ENCODE results near the gene GMNN. TPM values are rescaled to one million over a fixed set of nuclear protein-coding genes. Genes with fewer than 3 reads are reported as not detected.

GMNN gene
- total RNA-seq, 1 donor from 2014 or later: 71.0 TPM

DNA sequence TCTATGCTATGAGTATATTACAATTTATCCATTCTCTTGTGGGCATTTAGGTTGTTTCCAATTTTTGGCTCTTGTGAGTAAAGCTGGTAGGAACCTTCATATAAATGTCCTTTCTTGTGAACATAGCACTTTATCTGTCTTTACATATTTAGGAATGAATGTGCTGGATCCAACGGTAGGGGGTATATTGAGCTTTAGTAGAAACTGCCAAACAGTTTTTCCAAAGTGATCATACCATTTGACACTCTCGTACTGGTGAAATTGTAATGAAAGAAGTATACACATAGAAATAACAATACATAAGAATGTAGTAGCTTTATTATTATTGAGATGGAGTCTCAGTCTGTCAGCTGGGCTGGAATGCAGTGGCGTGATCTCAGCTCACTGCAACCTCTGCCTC lies 54.9 kb downstream of the GMNN start:
- intact Hi-C loops (cut with micrococcal nuclease): no loop called here
- H3K36me3 Mint-ChIP-seq (ENCODE audit: low read depth): peaks cover 72% of the 10 kb centered on the region

GRCh38 chr6:24831771-24832716 lies 57.3 kb downstream of the GMNN start:
- Mint-ChIP-seq H3K4me1 (peaks cover 12% of the 10 kb centered on the region), H3K27me3 (no peaks in the 10 kb centered on the region), H3K27ac (no peak overlapping the region), H3K36me3 (ENCODE audit: low read depth) (peaks cover 78% of the 10 kb centered on the region), H3K4me3 (no peak overlapping the region), H3K9me3 (no peaks in the 10 kb centered on the region)
- DNase-seq: no peak
- intact Hi-C loops (cut with micrococcal nuclease): no loop called here

More for the DNA sequence above, 54.9 kb downstream of the GMNN start:
- H3K27me3 Mint-ChIP-seq: no peaks in the 10 kb centered on the region
- no peaks in the 10 kb centered on the region for H3K9me3 Mint-ChIP-seq
- H3K4me1 Mint-ChIP-seq: peaks cover 10% of the 10 kb centered on the region
- no peak overlapping the region for H3K4me3 Mint-ChIP-seq
- no peak for DNase-seq
- no peak overlapping the region for H3K27ac Mint-ChIP-seq

DNA sequence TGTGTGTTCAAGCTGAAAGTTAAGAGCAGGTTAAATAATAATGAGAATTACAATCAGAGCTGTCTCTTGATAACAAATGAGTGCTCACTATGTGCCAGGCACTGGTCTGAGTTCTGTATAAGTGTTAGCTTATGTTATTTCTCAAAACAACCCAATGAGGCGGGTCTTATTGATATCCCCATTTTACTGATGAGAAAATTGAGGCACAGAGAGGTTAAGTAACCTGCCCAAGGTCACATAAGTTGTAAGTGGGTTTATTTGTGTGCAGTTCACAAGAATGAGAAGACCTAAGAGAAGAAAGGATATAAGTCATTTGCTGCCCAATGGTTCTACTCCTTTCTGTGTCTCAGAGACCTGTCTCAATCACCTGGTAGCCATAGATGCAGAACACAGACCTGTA lies 58.1 kb downstream of the GMNN start:
- DNase-seq: no peak
- intact Hi-C loops (cut with micrococcal nuclease): no loop called here
- no peaks in the 10 kb centered on the region for H3K27me3 Mint-ChIP-seq
- peak overlapping the region; percentile 20 for H3K27ac Mint-ChIP-seq
- no peaks in the 10 kb centered on the region for H3K9me3 Mint-ChIP-seq
- no peak overlapping the region for H3K4me3 Mint-ChIP-seq
- H3K4me1 Mint-ChIP-seq: peaks cover 12% of the 10 kb centered on the region
- peaks cover 73% of the 10 kb centered on the region for H3K36me3 Mint-ChIP-seq (ENCODE audit: low read depth)

- no peaks in the 10 kb centered on the region for H3K9me3 Mint-ChIP-seq
- no peak for DNase-seq
- peaks cover 72% of the 10 kb centered on the region for H3K36me3 Mint-ChIP-seq (ENCODE audit: low read depth)
- intact Hi-C loops (cut with micrococcal nuclease): no loop called here
- H3K27me3 Mint-ChIP-seq: no peaks in the 10 kb centered on the region
- peaks cover 12% of the 10 kb centered on the region for H3K4me1 Mint-ChIP-seq
- H3K27ac Mint-ChIP-seq: peak overlapping the region; percentile 56
- H3K4me3 Mint-ChIP-seq: no peak overlapping the region
Observed at GRCh38 chr6:24833711-24834386, 59.1 kb downstream of the GMNN start.

Other genes starting within 250 kb of the GMNN start
- 0.02 TPM in 1 of 2 replicates, not detected in the other for gene KIAA0319, start 128.7 kb upstream of the GMNN start, total RNA-seq
- 45.3 and 45.9 TPM in 2 replicates for gene TDP2, start 108.0 kb upstream of the GMNN start, total RNA-seq
- 25.3 and 30.0 TPM in 2 replicates for gene ACOT13, start 107.9 kb upstream of the GMNN start, total RNA-seq
- 113 and 118 TPM in 2 replicates for gene C6orf62, start 55.8 kb upstream of the GMNN start, total RNA-seq
- 0.30 and 0.31 TPM in 2 replicates for gene ARMH2, start 24.0 kb downstream of the GMNN start, total RNA-seq
- gene RIPOR2, start 161.0 kb downstream of the GMNN start, total RNA-seq: 25.3 and 26.5 TPM in 2 replicates

Measured in activated CD4-positive, alpha-beta T cell treated with anti-CD3 and anti-CD28 coated beads, Interleukin-2, amount 10 ng/mL, durations not matched to agents 24 days and 14 days (primary cell).